Activated gamma-delta T cell treated with anti-CD3 and anti-CD28 coated beads, Interleukin-2, amount 50 U/mL, for 16 hours (primary cell): ENCODE results near the gene MAN1B1.

Experiments used
- DNase-seq: peaks from one replicate; pipeline ENCODE4 v3.0.0-alpha.2; 2020; ENCODE audit warnings: low read depth

The MAN1B1 gene

DNA sequence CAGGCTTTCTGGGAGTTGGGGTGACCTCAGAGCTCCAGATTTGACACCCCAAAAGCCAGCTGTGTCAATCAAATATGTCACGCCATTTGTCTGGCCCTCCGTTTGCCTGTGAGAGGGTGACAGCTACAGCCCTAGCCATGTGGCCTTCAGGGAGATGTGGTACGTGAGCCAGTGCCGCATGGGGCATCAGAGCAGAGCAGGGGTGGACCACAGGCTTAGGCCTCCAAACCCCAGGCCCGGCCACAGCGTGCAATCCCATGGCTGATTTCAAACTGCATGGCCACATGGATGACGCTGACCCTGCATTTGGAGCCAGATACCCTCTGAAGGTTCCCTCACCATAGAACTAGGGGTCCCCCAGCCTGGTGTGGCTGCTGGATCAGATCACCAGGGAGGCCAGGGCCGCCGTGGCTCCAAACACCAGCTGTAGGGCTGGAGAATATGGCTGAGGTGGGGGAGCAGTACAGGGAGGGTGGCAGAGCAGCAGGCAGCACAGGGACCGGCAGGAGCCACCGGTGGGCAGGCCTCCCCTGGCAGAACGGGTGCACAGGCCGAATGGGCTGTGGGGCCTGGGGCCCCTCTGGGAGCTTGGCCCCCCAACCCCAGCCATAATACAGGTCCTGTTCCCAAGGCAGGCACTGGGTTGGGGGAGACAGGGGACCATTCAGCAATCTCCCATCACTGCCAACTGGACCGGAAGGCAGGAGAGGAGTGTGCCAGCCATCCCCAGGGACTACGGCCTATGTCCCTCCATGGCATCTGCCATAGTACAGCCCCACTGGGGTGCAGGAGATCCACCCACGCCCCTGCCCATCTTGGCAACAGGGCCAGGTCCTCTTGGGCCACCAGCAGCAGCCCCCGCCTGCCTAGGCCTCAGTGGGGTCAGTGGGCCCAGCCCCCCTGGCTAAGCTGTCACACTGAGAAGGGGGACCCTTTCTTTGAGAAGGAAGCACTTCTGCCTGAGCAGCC lies 18.0 kb upstream of the MAN1B1 start:
- DNase-seq = no peak

- no peak for DNase-seq
These were observed 17.2 kb upstream of the MAN1B1 start for GRCh38 chr9:137069508-137070091.

DNA sequence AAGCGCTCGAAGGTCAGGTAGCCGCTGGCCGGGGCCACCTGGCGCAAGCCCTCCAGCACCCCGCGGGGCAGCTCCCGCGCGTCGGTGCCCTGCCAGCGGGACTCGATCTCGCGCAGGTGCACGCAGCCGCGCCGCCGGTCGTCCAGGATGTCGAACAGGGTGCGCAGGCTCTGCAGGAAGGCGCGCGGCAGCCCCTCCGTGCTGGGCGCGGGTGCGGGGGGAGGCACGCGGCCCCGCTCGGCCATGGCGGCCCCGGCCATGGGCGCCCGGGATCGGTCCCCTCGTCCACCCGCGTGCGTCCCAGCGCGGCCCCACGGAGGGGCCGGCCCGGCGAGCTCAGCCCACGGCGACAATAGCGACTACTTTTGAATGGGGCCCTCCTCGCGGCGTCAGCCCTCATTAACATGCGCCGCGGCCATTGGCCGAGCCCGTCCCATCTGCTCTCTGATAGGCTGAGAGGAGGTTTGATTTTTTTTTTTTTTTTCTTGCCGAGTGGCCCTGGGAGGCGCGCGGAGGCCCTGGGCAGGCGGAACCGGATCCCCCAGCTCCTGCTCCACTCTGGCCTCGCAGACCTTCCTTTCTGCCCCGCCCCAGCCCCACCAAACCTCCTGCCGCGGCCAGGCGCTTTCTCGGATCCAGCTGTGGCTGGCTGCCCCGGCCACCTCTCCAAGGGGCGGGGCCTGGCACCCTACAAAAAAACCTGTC lies 16.4 kb upstream of the MAN1B1 start, which contains the start of gene SAPCD2:
Gene SAPCD2 (minus strand): TSS at position 357 of the 705 bp plus-strand sequence. CDS start 97 bp downstream, at position 260.
- peak; percentile 72 for DNase-seq

GRCh38 chr9:137070906-137071275 lies 15.9 kb upstream of the MAN1B1 start:
- no peak for DNase-seq

GRCh38 chr9:137071282-137071681 lies 15.5 kb upstream of the MAN1B1 start:
- DNase-seq = no peak

GRCh38 chr9:137073992-137074399 lies 12.8 kb upstream of the MAN1B1 start:
- DNase-seq = no peak

GRCh38 chr9:137074657-137075274 lies 12.0 kb upstream of the MAN1B1 start:
- DNase-seq = no peak

- no peak for DNase-seq
These were observed 11.5 kb upstream of the MAN1B1 start for GRCh38 chr9:137075275-137075775.

- no peak for DNase-seq
These were observed 10.2 kb upstream of the MAN1B1 start for GRCh38 chr9:137076636-137077009.

GRCh38 chr9:137077010-137077747 lies 9.6 kb upstream of the MAN1B1 start, which contains the start of gene UAP1L1:
Gene UAP1L1 (plus strand): TSS chr9:137077517. CDS start chr9:137077533, 16 bp downstream.
- peak; percentile 20 for DNase-seq

DNA sequence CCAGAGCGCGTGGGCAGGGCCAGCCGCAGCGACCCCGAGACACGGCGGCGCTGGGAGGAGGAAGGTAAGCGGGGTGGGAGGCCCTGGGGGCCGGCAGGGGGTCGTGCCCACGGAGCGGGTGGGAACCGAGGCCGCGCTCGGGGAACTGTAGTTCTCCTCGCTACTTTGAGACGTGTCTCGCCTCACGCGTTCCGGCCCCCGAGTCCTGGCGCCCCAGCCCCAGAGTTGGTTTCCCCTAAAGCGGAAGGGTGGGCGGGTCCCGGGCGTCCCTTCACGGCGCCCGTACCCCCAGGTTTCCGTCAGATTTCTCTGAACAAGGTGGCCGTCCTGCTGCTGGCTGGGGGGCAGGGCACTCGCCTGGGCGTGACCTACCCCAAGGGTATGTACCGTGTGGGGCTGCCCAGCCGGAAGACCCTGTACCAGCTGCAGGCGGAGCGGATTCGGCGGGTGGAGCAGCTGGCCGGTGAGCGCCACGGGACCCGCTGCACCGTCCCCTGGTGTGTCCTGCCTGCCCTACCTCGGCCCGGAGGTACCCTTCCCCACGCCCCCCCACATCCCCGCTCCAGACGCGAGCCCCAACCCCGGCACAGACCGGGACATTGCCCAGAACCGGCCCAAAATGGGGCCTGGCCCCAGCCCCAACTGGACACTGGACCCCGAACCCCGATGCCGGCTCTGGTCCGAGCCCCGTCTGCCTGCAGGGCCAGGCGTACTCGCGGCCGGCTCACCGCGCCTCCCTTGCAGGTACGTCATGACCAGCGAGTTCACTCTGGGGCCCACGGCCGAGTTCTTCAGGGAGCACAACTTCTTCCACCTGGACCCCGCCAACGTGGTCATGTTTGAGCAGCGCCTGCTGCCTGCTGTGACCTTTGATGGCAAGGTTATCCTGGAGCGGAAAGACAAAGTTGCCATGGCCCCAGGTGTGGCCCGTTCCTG lies 8.8 kb upstream of the MAN1B1 start:
- peak; percentile 25 for DNase-seq

DNA sequence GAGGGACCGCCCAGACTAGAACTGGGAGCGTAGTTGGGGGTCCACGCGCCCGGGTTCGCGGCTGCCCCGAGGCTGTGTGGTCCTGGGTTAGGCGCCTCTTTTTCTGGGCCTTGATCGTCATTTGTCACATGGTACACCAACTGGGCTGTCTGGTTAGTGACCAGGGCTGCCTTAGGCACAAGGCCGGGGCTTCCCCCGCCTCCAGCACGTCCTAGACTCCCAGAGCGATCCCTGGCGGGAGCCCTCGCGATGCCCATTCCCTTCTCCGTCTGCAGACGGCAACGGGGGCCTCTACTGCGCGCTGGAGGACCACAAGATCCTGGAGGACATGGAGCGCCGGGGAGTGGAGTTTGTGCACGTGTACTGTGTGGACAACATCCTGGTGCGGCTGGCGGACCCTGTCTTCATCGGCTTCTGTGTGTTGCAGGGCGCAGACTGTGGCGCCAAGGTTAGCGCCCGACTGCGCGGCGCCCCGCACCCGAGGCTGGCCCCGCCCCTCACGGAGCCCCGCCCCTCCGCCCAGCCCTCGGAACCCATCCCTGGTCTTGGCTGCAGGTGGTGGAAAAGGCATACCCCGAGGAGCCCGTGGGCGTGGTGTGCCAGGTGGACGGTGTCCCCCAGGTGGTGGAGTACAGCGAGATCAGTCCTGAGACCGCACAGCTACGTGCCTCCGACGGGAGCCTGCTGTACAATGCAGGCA lies 7.9 kb upstream of the MAN1B1 start:
- DNase-seq = no peak

- no peak for DNase-seq
These were observed 7.4 kb upstream of the MAN1B1 start for GRCh38 chr9:137079401-137079787.

- no peak for DNase-seq
These were observed 6.3 kb upstream of the MAN1B1 start for GRCh38 chr9:137080260-137081122.

DNA sequence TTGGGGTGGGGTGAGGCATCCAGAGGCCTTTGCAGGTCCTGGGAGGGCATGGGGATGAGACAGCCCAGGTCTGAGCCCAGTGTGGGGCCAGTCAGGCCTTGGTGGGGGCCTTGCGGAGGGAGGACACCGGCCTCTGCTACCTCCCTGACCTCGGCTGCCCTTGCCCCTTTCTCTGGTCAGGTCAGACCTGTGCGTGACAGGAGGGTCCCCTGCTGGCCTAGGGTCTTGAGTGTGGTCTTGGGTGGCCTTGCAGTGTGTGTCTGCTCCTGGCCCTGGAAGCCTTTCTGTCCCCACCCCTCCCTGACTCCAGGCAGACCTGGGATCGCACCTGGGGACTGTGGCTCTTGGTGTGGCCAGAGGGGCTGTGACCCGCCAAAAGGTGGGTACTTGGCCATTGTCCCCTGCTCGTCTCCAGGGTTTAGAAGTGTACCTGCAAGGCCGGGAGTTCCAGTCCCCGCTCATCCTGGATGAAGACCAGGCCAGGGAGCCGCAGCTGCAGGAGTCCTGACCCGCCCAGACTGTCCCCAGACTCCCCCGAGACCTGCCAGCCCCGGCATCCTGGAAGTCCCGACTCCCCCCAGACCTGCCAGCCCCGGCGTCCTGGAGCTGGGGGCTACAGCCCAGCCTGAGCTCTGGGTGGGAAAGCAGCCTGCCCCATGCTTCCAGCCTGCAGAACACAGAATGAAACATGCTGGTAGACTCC lies 4.4 kb upstream of the MAN1B1 start:
- DNase-seq = no peak

- no peak for DNase-seq
These were observed 3.9 kb upstream of the MAN1B1 start for GRCh38 chr9:137082925-137083290.

DNA sequence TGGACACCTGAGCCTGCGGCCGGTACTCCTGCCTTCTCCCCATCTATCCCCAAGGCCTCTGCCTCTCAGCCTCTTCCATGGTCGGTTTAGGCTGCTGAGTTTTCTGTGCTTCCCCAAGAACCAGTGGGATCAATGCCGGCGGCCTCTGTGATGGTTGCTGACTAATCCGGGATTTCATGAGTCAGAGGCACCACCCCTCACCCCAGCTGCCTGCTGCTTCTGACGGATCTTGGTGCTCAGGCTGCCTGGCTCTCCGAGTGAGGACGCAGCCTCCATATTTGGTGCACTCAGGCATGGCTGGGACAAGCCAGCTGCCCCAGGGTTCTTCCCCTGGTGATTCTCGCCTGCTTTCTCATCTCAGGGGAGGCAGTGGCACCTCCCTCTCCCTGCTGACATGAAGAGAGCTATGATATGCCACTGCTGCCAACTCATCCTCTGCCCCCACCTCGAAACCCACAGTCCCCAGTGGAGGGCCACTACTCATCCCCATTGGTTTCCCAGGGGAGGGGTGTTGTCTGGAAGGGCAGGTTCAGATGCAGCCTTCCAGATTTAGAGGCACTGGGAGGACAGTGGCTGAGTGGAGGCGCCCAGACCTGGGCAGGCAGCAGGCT lies 3.3 kb upstream of the MAN1B1 start:
- DNase-seq = no peak

DNA sequence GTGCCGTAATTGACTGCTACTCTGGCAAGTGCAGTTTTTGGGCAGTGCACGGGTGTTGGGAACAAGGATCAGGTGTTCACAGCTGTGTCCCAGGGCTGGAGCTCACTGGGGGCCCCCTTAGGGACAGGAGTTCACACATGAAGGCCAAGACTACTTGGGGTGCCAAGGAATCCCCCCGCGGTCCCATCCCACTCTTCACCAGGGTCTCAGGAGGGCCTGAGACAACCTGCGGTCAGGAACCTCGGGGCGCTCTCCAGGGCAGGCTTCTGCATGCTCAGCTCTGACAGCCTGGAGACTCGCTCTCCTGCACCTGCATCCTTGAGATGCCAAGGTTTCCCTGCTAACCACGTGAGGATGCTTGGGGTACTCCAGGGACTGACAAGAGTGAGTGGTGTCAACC lies 2.3 kb upstream of the MAN1B1 start:
- DNase-seq = no peak
